ENCODE measurements around the gene NPIPB8.
"Not testable (repeated sequence)": the region's sequence is repeated elsewhere in the genome, so short reads cannot be mapped to it uniquely, and the experiment has no call there.

NPIPB8 gene

GRCh38 chr16:28637765-28638164 is at the start of gene NPIPB8:
Gene NPIPB8 (plus strand): TSS chr16:28638065. CDS start chr16:28638361, 296 bp downstream.
- DNase-seq; in situ Hi-C loops (cut with HindIII; ENCODE audit: low pct_ligation_motif_present, low pct_unique_long_range_greater_than_20kb, low sequenced_read_pairs): not testable (repeated sequence)

GRCh38 chr16:28589069-28589468 is 48.8 kb upstream of the NPIPB8 start:
- in situ Hi-C loops (cut with HindIII; ENCODE audit: low pct_ligation_motif_present, low pct_unique_long_range_greater_than_20kb, low sequenced_read_pairs): no loop called here
- DNase-seq: no peak

- no peak for DNase-seq
- in situ Hi-C loops (cut with HindIII; ENCODE audit: low pct_ligation_motif_present, low pct_unique_long_range_greater_than_20kb, low sequenced_read_pairs): no loop called here
Observed at GRCh38 chr16:28589930-28590329, 47.9 kb upstream of the NPIPB8 start.

GRCh38 chr16:28590384-28591340 is 47.2 kb upstream of the NPIPB8 start:
- DNase-seq: no peak
- in situ Hi-C loops (cut with HindIII; ENCODE audit: low pct_ligation_motif_present, low pct_unique_long_range_greater_than_20kb, low sequenced_read_pairs): no loop called here

- in situ Hi-C loops (cut with HindIII; ENCODE audit: low pct_ligation_motif_present, low pct_unique_long_range_greater_than_20kb, low sequenced_read_pairs): no loop called here
- no peak for DNase-seq
Observed at GRCh38 chr16:28591355-28591754, 46.5 kb upstream of the NPIPB8 start.

GRCh38 chr16:28592511-28592910 is 45.4 kb upstream of the NPIPB8 start:
- no peak for DNase-seq
- in situ Hi-C loops (cut with HindIII; ENCODE audit: low pct_ligation_motif_present, low pct_unique_long_range_greater_than_20kb, low sequenced_read_pairs): no loop called here

- no peak for DNase-seq
- in situ Hi-C loops (cut with HindIII; ENCODE audit: low pct_ligation_motif_present, low pct_unique_long_range_greater_than_20kb, low sequenced_read_pairs): no loop called here
Observed at GRCh38 chr16:28592979-28593553, 44.8 kb upstream of the NPIPB8 start.

GRCh38 chr16:28595451-28595850 is 42.4 kb upstream of the NPIPB8 start:
- in situ Hi-C loops (cut with HindIII; ENCODE audit: low pct_ligation_motif_present, low pct_unique_long_range_greater_than_20kb, low sequenced_read_pairs): not testable (repeated sequence)

GRCh38 chr16:28596115-28596630 is 41.7 kb upstream of the NPIPB8 start:
- in situ Hi-C loops (cut with HindIII; ENCODE audit: low pct_ligation_motif_present, low pct_unique_long_range_greater_than_20kb, low sequenced_read_pairs): no loop called here
- DNase-seq: no peak

More at GRCh38 chr16:28595451-28595850, 42.4 kb upstream of the NPIPB8 start:
- not testable (repeated sequence) for DNase-seq

GRCh38 chr16:28596840-28597691 is 40.8 kb upstream of the NPIPB8 start, which contains the start of gene SULT1A2:
Gene SULT1A2 (minus strand): TSS chr16:28597050. CDS start chr16:28595930, 1,120 bp downstream.
- in situ Hi-C loops (cut with HindIII; ENCODE audit: low pct_ligation_motif_present, low pct_unique_long_range_greater_than_20kb, low sequenced_read_pairs): no loop called here
- DNase-seq: no peak

- no peak for DNase-seq
- in situ Hi-C loops (cut with HindIII; ENCODE audit: low pct_ligation_motif_present, low pct_unique_long_range_greater_than_20kb, low sequenced_read_pairs): no loop called here
Observed at GRCh38 chr16:28597692-28598261, 40.1 kb upstream of the NPIPB8 start.

GRCh38 chr16:28599377-28600285 is 38.2 kb upstream of the NPIPB8 start:
- DNase-seq; in situ Hi-C loops (cut with HindIII; ENCODE audit: low pct_ligation_motif_present, low pct_unique_long_range_greater_than_20kb, low sequenced_read_pairs): not testable (repeated sequence)

- DNase-seq; in situ Hi-C loops (cut with HindIII; ENCODE audit: low pct_ligation_motif_present, low pct_unique_long_range_greater_than_20kb, low sequenced_read_pairs): not testable (repeated sequence)
Observed at GRCh38 chr16:28600965-28601364, 36.9 kb upstream of the NPIPB8 start.

- DNase-seq; in situ Hi-C loops (cut with HindIII; ENCODE audit: low pct_ligation_motif_present, low pct_unique_long_range_greater_than_20kb, low sequenced_read_pairs): not testable (repeated sequence)
Observed at GRCh38 chr16:28601589-28601988, 36.3 kb upstream of the NPIPB8 start.

- DNase-seq; in situ Hi-C loops (cut with HindIII; ENCODE audit: low pct_ligation_motif_present, low pct_unique_long_range_greater_than_20kb, low sequenced_read_pairs): not testable (repeated sequence)
Observed at GRCh38 chr16:28602062-28602461, 35.8 kb upstream of the NPIPB8 start.

- in situ Hi-C loops (cut with HindIII; ENCODE audit: low pct_ligation_motif_present, low pct_unique_long_range_greater_than_20kb, low sequenced_read_pairs): no loop called here
- DNase-seq: no peak
Observed at GRCh38 chr16:28602529-28602928, 35.3 kb upstream of the NPIPB8 start.
